Measurements from ENCODE around the gene PDE3A.
"Not testable (repeated sequence)": the region's sequence is repeated elsewhere in the genome, so short reads cannot be mapped to it uniquely, and the experiment has no call there.

Gene PDE3A

DNA sequence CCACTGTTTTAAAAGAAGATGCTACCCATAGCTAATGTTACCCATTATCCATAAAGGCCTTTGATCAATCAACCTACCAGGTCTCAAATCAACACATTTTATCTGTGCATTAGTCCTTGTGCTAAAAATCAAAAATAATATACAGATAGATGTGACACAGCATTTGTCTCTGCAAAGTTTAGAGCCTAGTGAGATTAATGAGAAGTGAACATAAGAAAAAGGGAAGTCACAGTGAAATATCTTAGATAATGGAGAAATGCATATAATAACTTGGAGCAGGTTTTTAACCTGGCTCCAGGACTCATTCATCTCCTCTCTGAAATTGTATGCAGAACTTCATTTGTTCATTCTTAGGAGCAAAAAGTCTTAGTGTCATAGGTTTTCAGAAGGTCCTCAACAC is 7.2 kb downstream of the PDE3A start:
- DNase-seq: no peak

DNA sequence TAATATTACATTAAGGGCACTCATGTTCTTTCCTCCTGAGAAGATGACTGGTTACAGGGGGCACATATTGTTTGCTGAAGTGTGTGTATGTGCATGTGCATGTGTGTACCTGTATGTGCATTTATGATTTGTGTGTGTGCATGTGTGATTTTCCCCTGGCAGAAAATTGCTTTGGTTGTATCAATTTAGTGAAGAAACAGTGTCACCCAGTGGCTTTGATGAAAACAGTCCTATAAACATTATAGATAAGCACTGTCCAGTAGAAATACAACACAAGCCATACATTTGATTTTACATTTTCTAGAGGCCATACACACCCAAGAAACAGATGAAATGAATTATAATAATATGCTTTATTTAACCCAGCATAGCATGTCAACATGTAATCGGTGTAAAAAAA is 8.6 kb downstream of the PDE3A start:
- DNase-seq: no peak

DNA sequence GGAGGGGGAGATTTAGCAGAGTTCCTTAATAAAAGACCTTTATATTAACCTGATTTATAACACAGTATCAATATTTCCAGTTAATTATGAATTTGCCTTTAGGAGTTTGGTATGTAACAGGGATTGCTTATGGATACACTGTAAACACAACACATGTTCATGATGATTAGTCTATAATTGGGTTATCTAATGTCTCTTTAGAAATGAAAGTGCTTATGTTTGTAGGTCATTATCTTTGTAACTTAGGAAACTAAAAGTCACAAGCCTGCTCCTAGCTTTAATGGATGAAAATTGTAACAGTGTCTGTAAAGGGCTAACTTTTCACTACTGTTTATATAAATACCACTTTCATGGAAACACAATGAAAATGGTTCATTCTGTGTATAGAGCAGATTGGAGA is 9.4 kb downstream of the PDE3A start:
- DNase-seq: no peak

DNA sequence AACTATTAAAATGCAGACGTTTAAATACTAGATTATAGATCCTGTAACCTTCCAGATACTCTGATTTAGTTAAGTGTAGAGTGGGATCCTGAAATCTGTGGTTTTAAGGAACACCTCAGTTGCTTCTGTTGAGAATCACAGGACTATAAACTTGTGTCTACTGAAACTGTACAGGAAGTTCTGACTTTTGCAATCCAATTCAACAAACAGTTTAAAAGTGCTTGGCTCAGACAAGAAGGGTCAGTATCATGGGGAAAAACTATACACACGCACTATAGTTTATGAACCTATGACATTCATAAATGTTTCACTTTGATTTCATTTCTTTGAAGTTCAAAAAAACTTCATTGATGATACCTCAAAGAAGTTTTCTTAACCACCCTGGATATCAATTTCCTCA is 13.8 kb downstream of the PDE3A start:
- no peak for DNase-seq

DNA sequence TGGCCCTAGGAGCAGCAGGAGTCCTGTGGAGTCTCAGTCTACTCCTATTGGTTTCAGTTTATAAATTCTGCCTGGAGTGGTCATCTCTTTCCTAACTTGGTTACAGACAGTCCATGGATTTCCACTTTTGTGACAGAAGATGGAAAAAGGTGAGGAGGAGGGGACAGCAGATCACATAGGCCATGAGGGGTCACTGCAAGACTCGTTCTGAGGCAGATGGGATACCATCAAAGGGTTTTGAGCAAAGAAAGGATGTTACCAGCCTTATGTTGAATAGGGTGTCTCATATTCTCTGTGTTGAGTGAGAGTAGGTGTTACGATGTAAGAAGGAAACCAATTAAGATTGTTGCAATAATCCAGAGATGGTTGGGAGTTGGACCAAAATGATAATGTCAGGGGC is 15.3 kb downstream of the PDE3A start:
- no peak for DNase-seq

DNA sequence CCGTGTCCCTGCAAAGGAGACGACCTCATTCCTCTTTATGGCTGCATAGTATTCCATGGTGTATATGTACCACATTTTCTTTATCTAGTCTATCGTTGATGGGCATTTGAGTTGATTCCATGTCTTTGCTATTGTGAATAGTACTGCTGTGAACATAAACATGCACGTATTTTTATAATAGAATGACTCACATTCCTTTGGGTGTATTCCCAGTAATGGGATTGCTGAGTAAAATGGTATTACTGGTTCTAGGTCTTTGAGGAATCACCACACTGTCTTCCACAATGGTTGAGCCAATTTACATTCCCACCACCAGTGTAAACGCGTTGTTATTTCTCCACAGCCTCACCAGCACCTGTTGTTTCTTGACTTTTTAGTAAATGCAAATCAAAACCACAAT is 16.5 kb downstream of the PDE3A start:
- not testable (repeated sequence) for DNase-seq

DNA sequence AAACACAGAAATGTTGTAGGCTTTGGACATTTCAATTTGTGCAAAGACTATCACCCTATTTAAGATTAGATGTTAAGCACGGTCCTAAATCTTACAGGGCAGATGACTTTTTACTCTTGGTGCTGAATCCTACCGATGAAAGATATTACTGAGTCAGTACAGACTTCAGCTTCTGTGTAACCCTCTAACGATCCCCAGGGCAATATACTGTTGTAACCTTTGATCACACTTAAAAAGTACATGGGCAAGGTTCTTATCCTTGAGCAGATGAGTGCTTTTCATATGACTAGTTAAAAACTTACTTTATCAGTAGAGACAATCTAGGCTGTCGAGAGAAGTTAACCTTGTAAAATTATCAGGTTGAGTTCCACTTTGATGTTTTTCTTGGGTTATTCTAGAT is 22.5 kb downstream of the PDE3A start:
- DNase-seq: no peak

DNA sequence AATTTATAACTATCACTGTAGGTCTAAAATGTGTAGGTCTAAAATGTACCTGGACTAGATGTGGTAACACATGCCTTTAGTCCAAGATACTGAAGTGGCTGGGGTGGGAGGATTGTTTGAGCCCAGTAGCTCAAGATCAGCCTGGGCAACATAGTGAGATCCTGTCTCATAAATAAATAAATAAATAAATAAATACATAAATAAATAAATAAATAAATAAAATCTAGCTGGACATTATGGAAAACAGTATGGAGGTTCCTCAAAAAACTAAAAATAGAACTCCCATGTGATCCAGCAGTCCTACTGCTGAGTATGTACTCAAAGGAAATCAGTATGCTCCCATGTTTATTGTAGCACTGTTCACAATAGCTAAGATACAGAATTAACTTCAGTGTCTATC is 24.0 kb downstream of the PDE3A start:
- DNase-seq: no peak

DNA sequence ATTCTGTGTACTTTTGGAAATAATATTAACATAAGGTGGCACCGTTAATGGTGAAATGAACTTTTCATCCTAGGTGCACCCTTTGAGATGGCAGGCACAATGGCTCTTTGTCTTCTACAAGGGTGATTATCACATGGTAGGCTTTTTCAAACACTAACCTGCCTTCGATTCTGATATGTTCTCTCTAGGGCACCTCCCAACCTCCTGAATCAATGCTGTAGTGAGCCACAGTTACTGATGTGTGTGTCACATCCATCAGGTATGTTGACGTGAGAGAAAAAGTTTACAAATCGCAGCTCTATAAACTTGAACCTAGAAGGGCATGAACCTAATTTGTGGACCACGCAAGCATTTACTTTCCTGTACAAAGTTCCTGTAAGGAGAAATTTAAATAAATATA is 25.4 kb downstream of the PDE3A start:
- no peak for DNase-seq

DNA sequence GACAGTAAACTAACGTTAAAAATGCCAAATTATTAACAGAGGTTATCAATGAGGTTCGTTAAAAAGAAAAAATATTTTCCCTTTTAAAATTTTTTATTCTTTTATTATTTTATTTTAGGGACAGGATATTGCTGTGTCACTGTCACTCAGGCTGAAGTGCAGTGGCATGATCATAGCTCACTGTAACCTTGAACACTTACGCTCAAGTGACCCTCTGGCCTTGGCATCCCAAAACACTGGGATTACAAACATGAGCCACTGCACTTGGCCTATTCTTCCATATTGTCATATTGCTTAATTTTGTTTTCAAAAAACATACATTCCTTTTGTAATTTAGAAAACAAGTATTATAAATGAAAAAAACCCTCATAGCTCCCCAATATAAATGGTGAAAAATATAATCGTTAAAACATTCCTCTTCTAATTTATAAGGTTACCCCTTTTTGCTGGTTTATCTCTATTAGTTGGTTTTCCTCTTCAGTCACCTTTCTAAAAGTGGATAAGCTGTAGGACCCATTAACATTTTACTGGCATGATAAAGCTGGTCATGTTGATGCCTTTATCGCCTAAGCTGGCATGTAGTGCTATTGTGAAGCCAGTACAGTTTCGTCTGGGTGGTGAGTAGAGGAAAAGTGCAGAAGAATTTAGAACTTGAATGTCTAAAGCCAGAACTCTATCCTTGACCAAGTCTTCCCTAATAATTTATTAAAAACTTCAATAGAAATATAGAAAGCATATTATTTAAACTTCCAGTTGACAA is 27.6 kb downstream of the PDE3A start:
- no peak for DNase-seq

DNA sequence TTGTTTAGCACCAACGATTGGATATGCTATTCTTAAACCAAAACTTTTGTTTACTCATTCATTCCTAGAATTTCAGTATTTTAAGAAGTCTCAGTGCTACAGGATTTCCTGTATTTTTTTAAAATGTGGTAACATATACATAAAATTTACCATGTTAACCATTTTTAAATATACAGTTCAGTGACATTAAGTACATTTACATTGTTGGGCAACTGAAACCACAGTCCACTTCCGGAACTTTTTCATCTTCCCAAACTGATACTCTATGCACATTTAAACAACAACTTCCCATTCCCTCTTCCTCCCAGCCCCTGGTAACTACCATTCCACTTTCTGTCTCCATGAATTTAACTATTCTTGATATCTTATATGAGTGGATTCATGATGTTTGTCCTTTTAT is 30.3 kb downstream of the PDE3A start:
- DNase-seq: no peak

DNA sequence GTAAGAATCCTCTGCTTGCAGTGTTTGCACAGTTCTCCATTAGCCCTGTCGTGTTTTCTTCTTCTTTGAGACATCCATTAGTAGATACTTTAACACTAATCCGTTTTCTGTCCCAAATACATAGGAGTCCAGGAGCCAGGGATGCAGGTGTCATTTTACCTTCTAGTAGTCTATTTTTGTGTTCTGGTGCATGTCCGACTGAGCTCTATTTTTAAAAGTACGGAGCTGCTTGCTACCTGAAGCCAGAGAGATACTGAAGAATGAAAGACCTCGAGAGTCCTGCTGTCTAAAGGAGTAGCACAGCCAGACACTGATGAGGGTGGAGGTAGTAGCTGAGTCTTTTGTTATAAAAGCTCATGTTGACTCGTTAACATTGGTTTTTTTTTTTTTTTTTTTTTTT is 31.7 kb downstream of the PDE3A start:
- DNase-seq: no peak

DNA sequence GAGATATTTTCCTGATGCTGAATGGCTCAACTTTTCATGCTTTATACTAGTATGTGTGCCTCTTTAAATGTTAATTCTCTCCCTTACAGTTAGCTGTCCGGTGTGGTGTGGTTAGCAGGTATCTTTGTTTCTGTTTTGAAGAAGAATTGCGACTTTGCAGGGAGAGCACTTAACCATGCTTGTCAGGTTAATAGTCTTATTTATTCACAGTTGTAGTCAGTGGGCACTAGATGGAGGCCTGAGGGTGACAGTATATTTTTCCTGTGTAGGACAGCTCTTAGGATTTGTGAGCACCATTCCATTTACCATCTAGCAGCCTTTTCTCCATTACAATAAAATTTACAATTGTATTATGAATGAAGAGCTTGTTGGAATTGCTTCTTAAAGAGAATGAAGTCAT is 34.9 kb downstream of the PDE3A start:
- DNase-seq: no peak

DNA sequence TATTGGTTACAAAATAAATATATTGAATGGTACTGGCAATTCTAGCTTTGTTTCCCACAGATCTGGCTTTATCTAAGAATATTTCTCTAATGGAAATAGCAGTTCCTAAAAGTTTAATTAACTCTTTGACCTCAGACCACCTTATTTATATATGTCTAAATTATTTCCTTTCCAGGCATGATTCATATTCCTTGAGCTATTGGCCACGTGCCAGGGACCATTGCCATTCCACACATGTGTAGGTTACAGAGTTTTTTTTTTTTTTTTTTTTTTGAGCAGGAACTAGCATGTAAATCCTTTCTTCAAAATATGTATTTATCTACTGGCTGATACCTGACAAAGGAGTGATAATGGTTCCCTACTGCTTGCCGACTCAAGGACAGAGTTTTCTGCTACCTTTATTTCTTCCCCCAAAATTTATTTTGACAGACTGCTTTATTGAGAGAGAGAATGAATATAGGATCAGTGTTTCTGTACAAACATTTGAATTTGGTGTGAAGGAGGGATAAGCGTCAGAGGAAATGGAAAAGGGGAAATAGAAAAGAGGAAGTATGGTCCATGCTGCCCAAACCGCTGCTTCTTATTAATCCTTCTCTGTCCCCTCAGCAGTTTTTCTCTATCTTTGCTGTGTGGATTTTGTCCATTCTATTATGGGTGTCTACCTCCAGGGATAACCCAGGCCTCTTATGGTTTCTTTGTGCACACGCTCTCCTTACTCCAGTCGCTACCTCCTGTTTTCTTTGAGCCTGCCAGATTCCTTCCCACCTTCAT is 36.4 kb downstream of the PDE3A start:
- DNase-seq: no peak

DNA sequence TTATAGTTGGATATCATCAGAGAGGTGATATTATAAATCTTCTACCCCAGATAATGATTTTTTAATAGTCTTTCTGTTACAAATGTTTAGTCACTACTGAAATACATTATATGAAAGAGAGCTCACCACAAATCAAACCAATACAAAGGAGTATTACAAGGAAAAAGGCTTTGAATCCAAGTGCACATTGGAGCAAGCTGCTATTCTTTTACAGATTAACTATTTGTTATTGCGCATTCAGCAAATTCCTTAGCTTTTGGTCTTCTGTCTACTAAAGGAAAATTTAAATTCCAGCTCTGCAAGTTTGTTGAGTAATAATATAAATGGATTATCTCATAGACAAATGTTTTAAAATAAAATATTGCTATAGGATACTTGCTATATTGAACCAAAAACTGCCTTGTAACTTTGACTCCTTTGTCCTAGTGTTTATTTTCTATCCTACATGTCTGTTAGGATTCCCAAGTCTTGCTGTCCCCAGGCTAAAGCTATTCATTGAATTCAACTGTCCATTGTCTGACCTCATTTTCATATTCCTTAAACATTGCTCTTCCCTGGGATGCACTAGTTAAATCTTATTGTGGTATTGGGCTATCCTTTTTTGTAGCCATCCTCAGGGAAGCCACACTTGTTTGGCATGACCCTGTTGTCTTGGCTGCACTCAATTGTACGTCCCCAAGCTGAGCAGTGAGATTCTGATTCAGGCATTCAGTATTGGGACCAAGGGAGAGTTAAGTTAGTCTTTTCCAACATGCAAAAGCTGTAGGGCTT is 41.5 kb downstream of the PDE3A start:
- peak; percentile 24 for DNase-seq

DNA sequence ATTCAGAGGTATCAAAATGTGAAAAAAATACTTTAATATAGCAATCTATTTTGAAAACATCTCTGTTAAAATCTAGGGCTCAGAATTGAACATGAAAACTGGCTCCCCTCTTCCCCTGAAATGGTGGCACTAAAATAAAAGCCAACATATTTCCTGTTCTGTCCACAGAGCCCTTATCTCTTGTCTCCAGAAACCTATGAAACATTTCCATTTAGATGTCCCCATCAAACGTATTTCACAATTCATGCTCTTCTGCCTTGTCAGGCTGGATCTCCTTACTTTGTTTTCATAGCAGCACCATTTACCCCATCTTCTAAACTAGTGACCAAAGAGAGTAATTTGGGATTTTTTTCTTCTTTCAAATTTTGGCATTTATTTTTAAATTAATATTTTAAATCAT is 42.4 kb downstream of the PDE3A start:
- no peak for DNase-seq

DNA sequence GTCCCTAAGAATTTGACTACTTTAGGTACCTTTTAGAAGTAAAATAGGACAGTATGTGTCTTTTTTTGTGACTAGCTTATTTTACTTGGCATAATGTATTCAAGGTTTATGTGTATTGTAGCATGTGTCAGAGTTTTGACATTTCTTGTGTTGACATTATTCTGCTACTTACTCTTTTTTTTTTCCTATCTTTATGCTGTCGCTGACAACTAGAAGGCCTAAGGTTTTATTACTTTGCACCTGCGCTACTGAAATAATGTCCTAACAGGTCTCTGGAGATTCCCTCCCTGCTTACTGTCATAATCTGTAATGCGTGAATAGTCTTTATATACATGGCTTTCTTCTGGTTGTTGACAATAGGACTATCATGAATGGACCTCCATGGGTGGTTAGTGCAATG is 43.0 kb downstream of the PDE3A start:
- DNase-seq: no peak

DNA sequence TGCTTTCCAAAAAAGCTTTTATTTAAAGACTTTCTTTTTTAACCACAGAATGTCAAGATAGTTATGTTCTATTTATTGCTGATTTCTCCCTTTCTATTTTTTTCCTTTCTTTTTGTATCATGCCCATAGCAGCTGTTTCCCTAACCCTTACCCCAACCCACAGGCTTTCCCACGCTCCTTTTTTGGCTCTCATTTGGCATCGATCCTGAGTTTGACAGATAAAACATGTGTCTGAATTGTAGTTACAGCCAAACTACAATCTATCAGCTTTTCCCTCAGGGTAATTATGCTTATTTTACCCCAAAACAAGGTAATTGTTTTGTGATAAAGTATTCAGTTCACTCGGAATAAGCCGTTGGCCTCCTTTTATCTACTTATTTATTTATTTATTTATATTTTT is 46.7 kb downstream of the PDE3A start:
- DNase-seq: peak; percentile 68

DNA sequence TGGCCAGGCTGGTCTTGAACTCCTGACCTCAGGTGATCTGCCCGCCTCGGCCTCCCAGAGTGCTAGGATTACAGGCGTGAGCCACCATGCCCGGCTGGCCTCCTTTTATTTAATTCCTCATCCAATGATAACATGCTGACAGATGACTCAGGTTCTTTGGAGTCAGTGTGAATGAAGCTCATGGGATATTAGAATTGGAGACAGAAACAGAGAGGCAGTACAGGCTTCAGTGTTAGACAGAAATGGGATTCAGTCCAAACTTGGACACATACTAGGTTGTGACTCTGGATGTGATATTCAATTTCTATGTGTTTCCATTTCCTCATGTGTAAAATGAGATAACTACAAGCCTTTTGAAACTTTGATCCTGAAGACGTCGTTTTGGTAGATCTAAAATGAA is 47.3 kb downstream of the PDE3A start:
- DNase-seq: no peak

DNA sequence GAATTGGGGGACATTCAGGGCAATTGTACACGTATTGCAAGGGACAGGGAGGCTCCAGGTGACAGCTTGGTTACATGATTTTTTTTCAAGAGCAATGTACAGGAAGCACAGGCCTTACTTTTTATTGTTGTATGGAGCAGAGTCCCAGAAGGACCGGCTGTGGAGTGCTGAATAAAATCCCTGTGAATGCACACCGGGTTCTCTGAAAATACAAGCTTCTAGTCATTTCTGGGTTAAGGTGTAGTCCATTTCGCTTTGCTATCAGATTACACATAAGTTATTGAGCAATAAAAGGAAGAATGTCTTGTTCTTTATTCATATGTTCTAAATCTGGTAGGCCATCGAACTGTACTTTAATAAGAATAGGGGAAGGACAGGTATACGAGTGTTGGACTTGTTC is 52.2 kb downstream of the PDE3A start:
- no peak for DNase-seq

DNA sequence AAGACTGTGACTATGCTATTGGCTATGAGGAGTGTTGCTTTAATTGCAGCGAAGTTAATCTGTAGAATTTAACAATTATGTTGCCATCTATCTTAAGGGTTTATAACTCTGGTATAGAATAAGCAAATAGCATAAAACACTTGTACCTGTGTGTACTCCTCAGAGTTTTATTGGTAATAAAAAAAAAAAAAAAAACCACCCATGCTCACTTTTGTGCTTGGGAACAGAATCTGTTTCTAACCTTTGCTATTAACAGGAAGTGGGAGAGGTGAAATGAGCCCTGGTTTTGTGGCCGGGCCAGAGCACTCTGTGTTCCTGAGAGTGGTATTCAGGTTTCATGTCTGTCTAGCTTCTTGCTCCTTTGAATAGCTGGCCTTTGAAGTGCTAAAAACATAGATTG is 53.1 kb downstream of the PDE3A start:
- DNase-seq: no peak

DNA sequence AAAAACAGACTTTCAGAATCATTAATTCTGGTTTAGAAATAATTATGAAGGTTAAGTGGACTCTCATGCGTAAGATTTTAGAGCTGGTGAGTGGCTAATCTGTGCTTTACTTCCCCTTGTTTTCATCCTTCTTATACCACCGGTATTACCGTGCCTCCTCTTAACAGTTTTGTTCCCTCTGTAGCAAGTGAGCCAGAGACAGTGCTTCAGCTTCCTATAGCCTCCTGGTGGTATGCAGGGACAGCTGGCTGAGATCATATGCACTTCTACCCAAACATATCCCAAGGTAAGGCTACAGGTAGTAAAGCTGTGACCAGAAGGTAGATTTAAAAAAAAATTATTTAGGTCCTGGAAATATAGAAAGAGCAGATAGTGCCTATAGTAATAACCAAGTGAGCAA is 55.2 kb downstream of the PDE3A start:
- DNase-seq: no peak

DNA sequence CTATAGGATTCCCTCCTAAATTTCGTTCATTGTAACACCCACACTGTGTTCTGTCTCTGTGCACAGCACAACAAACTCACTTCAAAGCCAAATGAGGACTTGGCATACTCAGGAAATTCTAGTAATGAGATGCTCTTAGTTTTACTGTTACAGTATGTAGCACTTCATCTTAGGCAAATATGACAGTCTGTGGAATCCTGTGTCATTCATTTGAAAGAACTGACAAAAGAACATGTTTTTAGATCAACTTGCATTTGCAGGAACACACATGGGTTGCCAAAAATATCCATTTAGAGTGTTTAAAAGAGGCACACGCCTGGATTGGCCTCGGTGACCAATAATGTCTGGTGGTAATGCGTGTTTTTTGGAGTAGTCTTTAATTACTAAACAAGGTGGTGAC is 56.5 kb downstream of the PDE3A start:
- DNase-seq: no peak

DNA sequence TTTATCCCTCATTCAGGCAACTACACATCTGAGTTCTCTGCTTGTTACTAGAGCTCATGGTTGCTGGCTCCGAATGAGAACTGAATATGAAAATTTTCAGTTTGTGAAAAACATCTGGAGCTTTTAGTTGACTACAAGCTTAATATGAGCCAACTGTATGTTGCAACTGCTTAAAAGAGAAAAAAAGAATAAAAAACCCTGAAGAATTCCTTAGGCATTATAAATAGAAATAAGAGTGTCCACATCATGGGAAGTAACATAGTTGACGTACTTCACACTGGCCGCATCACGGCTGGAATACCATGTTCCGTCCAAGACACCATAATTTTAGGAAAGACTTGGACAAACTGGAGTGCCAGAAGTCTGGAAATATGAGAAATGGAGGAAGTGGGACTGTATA is 57.9 kb downstream of the PDE3A start:
- peak; percentile 75 for DNase-seq

Measured in right hindlimb (tissue), 1 donor.